CMK (cell line): Measurements from ENCODE around the gene GSG1L.
A peak's percentile ranks its signal among the peaks of the same experiment; 100 is the strongest.
"Not testable (repeated sequence)": the region's sequence is repeated elsewhere in the genome, so short reads cannot be mapped to it uniquely, and the experiment has no call there.

Experiments
- DNase-seq: peaks from one replicate; pipeline ENCODE4 v3.0.0-alpha.2; 2010; ENCODE audit warnings: low read depth

Gene GSG1L

DNA sequence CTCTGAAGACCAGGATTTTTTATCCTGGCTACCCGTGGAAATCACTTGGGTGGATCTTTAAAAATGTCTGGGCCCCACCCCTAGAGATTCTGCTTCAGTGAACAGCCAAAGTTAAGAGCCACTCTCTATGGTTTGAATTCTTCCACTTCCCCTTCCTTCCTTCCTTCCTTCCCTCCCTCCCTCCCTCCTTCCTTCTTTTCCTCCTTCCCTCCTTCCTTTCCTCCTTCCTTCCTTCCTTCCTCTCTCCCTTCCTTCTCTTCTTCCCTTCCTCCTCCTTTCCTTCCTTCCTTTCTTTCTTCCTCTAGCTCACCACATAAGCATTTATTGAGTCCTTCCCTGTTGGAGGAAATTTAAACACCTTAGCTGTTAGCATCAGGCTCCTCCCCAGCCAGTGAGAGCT, 310.0 kb downstream of the GSG1L start:
- no peak for DNase-seq

DNA sequence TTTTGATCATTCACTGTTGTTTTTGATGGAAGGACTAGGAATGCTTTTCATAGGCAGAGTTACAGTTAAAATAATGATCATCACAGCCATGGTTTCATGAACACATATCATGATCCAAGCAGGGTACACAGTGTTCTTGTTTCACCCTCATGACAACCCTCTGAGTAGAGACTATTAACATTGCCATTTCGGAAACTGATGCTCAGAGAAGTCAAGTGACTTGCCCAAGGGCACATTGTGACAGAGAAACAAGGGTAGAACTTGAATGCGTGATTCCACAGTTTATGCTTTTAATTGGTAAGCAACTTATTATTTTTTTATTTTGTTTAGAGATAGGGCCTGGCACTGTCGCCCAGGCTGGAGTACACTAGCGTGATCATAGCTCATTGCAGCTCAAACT, 311.3 kb downstream of the GSG1L start:
- no peak for DNase-seq

DNA sequence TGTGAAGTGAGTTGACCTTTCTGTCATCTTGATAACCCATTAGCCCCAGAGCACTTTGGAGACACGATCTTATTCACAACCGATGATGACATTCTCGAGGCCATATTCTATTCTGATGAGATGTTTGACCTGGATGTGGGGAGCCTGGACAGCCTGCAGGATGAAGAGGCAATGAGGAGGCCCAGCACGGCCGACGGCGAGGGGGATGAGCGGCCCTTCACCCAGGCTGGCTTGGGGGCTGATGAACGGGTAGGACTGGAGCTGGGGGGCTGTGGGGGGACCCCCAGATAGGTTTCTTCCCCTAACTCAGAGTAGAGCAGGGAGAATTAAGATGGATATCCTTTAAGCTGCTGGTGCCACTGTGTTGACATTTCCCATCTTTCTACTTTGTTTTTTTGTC, 311.8 kb downstream of the GSG1L start:
- no peak for DNase-seq

DNA sequence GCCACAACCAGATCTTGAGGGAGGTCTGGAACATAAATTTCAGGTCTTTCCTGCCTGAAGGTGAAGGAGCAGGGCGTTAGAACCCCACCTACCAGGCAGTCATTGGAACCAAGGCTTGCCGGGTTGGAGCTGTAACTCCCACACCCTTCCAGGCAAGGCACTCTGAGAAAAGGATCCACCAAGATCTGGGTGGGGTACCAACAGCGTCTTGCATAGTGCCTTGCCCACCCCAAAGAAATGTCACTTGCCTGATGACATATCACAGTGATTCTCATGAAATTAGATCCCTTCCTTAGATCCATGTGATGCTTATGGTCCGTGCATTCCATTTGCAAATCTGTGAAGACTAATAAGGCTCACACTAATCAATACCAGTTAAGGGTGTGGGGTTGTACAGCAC, 312.3 kb downstream of the GSG1L start:
- no peak for DNase-seq

DNA sequence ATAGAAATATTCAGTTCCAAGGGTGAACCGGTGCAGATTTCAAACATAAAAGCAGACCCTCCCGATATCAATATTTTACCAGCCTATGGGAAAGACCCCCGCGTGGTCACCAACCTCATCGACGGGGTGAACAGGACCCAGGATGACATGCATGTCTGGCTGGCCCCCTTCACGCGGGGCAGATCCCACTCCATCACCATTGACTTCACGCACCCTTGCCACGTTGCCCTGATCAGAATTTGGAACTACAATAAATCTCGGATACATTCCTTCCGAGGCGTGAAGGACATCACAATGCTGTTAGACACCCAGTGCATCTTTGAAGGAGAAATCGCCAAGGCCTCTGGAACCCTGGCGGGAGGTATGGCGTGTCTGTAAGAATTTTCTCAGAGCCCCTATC, 313.6 kb downstream of the GSG1L start:
- DNase-seq = no peak

DNA sequence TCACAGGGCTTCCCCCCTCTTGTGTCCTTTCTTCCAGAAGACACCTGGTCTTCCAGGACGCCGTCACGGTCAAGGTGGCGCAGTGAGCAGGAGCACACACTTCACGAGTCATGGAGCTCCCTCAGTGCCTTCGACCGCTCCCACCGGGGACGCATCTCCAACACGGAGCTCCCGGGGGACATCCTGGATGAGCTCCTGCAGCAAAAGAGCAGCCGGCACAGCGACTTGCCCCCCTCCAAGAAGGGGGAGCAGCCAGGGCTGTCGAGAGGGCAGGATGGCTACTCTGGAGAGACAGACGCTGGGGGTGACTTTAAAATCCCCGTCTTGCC, 314.0 kb downstream of the GSG1L start:
- no peak for DNase-seq

DNA sequence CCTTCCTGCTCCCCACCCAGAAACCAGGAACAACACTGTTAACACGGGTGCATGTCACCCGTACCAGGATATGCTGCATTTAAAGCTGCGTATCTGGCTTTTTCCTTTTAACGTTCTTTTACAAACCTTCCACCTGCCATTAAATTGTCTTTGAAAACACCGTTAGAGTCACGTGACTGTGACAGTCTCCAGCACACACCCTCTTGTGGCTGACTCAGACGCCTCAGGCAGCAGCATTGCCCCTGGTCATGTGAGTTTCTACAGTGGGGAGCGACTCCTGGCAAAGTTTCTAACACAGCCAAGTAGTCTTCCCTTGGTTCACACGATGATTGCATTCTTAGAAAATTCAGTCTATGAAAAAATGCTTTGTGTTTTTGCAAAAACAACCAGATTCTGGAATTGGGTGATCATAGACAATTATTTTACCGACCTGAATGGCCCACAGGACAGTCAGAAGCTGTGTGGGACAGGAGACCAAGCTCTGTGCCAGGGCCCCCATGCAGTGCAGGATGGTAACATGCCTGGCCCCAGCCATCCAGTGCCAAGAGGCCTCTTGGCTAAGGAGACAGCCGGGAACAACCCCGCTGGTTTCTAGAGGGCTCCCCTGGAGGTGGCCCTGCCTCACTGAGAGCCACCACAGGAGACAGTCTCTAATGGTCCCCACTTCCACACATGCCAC, 314.5 kb downstream of the GSG1L start:
- peak; percentile 29 for DNase-seq

DNA sequence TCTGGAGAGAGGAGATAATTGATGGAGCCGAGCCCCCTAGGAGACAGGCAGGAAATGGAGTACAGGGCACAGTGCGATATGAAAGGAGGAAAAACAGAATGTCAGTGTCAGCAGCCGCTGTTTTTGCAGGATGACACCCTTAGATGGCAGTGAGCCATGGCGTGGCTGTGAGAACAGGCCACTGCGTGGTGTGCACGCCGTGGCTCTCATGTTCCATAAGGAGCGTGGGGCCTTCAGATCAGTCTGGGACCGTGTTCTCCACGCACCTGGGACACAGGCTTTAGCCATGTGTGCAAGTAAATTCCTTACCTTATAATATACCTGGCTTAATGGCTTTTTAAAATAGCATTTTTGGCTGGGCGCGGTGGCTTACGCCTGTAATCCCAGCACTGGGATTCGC, 315.6 kb downstream of the GSG1L start:
- DNase-seq = no peak

DNA sequence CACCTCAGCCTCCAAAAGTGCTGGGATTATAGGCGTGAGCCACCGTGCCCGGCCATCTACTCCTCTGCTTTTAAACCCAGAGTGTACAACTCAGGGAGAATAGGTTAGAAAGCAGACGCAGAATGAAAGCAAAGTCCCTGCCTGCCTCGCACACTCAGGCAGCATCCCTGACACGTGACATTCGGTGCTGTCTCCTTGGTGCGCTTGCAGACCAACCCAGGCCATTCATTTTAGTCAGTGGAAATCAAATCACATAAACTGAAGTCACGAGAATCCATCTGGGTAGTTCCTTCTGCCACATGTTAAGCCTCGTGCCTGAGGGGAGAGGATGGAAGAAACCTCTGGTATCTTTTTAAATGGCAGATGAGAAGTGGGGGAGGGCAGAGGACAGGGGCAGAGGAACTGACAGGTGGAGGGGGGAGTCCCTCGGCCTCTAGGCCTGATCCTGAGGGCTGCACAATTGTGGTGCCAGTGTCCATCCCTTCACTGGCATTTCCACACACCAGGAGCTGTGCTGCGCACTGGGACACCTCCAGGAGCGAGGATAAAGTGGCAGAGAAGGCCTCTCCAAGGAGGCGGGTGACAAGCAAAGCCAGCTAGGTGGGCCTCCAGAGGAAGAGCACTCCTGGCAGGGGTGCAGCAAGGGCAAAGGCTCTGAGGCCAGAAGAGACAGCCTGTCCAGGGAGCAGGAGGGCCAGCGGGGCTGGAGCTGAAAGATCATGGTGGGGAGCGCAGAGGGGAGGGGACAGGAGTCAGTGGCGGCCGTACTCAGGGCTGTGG, 317.2 kb downstream of the GSG1L start:
- DNase-seq = no peak

DNA sequence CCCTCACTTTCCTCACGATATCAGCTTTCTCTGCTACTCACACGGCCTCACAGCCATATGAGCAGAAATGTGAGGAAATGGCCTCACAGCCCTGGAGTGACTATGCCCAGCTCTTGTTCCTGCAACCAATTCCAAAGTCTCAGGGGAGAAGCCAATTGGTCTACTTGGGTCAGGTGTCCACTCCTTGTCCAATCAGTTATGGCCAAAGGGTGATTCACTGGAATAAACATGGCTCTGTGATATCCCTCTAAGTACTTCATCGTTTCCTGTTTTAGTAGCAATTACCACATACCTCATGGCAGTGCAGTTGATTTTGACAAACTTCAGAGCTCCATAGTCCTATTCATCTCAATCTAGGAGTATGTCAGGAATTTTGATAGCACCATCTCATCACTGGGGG, 318.2 kb downstream of the GSG1L start:
- DNase-seq = no peak

DNA sequence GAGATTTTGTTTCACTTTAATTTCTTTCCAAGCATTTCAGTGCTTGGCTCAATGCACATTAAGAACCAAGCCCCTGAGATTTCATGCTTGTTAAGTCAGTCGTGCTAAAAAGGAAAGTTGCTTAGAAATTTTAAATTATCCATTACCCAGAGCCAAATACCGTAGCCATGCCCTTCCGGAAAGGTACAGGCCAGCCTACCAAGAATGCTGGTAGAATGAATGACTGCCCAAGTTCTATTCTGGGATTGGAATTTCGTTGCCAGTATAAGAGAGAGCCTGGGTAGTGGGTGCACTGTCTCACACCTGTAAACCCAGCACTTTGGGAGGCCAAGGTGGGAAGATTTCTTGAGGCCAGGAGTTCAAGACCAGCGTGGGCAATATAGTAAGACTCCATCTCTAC, 319.6 kb downstream of the GSG1L start:
- no peak for DNase-seq

DNA sequence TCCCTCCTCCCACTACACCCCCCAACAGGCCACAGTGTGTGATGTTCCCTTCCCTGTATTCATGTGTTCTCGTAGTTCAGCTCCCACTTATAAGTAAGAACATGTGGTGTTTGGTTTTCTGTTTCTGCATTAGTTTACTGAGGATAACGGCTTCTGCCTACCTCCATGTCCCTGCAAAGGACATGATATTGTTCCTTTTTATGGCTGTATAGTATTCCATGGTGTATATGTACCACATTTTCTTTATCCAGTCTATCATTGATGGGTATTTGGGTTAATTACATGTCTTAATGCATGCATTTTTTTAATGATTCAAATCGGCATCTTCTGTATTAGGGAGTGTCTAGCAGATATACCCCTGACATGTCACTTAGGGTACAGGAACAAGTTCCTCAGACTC, 320.5 kb downstream of the GSG1L start:
- not testable (repeated sequence) for DNase-seq

DNA sequence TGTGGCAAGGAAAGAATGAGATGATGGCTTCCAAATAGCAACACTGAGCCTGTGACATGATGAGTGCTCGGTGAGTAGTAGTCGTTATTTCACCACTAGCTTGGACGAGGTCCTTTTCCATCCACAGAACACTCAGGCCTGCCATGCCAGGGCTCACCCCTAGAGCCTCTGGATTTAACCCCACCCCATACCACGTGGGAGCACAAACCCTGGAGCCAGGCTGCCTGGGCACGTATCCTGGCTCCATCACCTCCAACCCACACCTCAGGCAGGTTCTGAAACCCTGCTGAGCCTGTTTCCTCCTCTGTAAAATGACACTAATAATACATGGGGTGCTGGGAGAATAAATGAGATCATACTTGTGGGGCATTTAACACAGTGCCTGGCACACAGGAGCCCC, 321.2 kb downstream of the GSG1L start:
- no peak for DNase-seq

DNA sequence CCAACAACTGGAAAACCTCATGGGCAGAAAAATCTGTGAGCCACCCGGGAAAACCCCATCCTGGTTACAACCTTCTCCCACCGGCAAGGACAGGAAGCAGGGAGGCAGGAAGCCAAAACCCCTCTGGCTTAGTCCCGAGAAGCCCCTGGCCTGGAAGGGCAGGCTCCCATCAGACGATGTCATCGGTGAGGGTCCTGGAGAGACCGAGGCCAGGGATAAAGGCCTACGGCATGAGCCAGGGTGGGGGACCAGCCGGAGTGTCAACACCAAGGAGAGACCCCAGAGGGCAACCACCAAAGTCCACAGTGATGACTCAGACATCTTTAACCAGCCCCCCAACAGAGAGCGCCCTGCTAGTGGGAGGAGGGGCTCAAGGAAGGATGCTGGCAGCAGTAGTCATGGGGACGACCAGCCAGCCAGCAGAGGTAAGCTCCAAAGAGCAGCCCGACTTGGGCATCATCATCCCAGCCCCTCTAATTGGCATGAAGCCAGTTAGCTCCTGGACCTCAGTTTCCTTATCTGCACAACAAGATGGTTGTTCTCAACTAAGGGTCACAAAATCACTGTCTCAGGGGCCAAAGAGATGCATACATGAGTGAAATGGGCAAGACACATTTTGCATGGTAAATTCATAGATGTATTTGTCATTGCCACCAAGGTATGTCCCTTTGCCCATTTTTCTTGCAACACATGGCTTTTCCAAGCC, 322.9 kb downstream of the GSG1L start:
- DNase-seq = no peak

DNA sequence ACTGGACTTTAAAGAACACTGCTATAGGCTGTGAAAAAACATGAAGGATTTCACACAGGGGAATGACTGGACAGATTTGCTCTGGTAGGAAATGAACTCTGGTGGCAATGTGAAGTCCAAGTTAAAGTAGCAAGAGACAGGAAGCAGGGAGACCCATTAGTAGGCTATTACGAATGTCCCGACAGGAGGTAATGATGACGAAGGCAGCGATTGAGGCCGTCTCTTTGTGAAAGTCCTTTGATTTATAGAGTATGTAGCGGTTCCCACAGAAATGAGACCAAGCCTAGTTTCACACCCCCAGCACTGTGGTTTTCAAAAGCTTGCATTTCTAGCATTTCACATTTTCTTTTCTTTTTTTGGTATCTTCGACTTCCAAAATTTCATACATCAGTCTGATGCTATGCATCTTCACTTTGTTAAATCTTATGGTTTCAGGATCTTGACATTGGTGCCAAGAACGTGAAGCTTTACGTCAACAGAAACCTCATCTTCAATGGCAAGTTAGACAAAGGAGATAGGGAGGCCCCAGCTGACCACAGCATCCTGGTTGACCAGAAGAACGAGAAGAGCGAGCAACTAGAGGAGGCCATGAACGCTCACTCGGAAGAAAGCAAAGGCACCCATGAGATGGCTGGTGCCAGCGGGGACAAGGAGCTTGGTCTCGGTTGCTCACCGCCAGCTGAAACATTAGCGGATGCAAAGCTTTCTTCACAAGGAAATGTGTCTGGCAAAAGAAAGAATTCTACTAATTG, 323.7 kb downstream of the GSG1L start:
- DNase-seq = no peak

DNA sequence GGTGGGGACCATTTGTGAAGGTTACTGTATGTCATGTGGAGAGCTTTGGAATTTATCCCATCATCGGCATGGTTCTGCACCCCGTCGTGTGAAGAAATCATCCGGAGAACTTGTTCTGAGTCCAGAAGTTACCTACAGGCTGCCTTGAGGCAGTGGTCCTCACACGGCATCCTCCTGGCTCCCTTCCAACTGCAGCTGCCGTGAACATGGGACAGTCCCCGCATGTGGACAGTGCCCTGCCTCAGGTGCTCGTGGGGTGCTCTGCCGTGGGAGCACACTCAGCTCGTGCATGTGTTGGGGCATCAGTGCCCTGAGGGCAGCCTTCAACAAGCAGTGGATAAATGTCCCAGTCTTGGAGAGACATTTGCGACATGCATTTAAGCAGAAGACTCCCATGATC, 324.9 kb downstream of the GSG1L start:
- DNase-seq = no peak
